ENCODE results near the gene POLR3A.

GRCh38 chr10:78033637-78034470 is 4.5 kb upstream of the POLR3A start, which contains the start of gene RPS24:
- TF ChIP-seq, protein P1, sequence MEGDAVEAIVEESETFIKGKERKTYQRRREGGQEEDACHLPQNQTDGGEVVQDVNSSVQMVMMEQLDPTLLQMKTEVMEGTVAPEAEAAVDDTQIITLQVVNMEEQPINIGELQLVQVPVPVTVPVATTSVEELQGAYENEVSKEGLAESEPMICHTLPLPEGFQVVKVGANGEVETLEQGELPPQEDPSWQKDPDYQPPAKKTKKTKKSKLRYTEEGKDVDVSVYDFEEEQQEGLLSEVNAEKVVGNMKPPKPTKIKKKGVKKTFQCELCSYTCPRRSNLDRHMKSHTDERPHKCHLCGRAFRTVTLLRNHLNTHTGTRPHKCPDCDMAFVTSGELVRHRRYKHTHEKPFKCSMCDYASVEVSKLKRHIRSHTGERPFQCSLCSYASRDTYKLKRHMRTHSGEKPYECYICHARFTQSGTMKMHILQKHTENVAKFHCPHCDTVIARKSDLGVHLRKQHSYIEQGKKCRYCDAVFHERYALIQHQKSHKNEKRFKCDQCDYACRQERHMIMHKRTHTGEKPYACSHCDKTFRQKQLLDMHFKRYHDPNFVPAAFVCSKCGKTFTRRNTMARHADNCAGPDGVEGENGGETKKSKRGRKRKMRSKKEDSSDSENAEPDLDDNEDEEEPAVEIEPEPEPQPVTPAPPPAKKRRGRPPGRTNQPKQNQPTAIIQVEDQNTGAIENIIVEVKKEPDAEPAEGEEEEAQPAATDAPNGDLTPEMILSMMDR (IDR thresholded peaks at IDR 0.05) = no peak
- peak; percentile 73 to 74 for TF ChIP-seq POLR2A (IDR thresholded peaks at IDR 0.05)
